OCI-LY7 (cell line): ENCODE measurements around the gene BCL2L14.

Source experiments
- EZH2phosphoT487 ChIP-seq: fragments of 200-600 bp; sonication (generic); IDR thresholded peaks from 2 replicates; pipeline ENCODE4 v1.6.1; 2018; ENCODE audit warnings: low read depth, borderline replicate concordance, mild to moderate bottlenecking, mixed run types, antibody characterized with exemption, low read length, moderate library complexity, mixed read lengths
- TF ChIP-seq, protein P1 (sequence below): fragments of 200-600 bp; sonication (generic); conservative IDR thresholded peaks from 2 replicates; pipeline ENCODE4 v1.5.1; 2014; ENCODE audit warnings: mild to moderate bottlenecking, antibody characterized with exemption, low read length, moderate library complexity, mixed read lengths

DNA sequence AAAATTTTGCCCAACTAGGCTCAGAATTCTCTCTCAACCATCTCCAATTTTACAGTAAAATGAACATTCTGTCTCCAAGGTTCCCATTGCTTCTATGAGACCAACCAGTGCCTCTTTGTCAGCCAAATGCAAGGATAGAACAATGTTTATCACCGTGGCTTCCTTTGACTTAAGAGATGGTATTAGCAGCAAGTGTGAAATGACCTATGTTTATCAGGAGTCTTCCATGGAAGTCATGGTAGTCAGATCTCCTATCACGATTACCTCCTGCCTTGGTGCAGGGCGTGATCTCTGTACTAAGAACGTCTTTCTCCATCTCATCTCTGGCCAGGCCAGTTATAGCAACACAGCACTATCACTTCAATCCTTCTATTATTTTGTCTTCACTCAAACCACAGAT lies 6.1 kb upstream of the BCL2L14 start:
- TF ChIP-seq, protein P1, sequence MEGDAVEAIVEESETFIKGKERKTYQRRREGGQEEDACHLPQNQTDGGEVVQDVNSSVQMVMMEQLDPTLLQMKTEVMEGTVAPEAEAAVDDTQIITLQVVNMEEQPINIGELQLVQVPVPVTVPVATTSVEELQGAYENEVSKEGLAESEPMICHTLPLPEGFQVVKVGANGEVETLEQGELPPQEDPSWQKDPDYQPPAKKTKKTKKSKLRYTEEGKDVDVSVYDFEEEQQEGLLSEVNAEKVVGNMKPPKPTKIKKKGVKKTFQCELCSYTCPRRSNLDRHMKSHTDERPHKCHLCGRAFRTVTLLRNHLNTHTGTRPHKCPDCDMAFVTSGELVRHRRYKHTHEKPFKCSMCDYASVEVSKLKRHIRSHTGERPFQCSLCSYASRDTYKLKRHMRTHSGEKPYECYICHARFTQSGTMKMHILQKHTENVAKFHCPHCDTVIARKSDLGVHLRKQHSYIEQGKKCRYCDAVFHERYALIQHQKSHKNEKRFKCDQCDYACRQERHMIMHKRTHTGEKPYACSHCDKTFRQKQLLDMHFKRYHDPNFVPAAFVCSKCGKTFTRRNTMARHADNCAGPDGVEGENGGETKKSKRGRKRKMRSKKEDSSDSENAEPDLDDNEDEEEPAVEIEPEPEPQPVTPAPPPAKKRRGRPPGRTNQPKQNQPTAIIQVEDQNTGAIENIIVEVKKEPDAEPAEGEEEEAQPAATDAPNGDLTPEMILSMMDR = no peak
- TF ChIP-seq EZH2phosphoT487 = no peak
